GM21526 (cell line): ENCODE results near the gene NFKB1.
"Not testable (repeated sequence)": the region's sequence is repeated elsewhere in the genome, so short reads cannot be mapped to it uniquely, and the experiment has no call there.

Experiments used
- ATAC-seq: cut with Tn5 transposase; IDR thresholded peaks from one replicate; pipeline ENCODE4 v1.9.1; 2021; ENCODE audit warnings: moderate library complexity; ENCODE audit not compliant: unreplicated experiment, low FRiP score

Gene NFKB1, protein sequence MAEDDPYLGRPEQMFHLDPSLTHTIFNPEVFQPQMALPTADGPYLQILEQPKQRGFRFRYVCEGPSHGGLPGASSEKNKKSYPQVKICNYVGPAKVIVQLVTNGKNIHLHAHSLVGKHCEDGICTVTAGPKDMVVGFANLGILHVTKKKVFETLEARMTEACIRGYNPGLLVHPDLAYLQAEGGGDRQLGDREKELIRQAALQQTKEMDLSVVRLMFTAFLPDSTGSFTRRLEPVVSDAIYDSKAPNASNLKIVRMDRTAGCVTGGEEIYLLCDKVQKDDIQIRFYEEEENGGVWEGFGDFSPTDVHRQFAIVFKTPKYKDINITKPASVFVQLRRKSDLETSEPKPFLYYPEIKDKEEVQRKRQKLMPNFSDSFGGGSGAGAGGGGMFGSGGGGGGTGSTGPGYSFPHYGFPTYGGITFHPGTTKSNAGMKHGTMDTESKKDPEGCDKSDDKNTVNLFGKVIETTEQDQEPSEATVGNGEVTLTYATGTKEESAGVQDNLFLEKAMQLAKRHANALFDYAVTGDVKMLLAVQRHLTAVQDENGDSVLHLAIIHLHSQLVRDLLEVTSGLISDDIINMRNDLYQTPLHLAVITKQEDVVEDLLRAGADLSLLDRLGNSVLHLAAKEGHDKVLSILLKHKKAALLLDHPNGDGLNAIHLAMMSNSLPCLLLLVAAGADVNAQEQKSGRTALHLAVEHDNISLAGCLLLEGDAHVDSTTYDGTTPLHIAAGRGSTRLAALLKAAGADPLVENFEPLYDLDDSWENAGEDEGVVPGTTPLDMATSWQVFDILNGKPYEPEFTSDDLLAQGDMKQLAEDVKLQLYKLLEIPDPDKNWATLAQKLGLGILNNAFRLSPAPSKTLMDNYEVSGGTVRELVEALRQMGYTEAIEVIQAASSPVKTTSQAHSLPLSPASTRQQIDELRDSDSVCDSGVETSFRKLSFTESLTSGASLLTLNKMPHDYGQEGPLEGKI

DNA sequence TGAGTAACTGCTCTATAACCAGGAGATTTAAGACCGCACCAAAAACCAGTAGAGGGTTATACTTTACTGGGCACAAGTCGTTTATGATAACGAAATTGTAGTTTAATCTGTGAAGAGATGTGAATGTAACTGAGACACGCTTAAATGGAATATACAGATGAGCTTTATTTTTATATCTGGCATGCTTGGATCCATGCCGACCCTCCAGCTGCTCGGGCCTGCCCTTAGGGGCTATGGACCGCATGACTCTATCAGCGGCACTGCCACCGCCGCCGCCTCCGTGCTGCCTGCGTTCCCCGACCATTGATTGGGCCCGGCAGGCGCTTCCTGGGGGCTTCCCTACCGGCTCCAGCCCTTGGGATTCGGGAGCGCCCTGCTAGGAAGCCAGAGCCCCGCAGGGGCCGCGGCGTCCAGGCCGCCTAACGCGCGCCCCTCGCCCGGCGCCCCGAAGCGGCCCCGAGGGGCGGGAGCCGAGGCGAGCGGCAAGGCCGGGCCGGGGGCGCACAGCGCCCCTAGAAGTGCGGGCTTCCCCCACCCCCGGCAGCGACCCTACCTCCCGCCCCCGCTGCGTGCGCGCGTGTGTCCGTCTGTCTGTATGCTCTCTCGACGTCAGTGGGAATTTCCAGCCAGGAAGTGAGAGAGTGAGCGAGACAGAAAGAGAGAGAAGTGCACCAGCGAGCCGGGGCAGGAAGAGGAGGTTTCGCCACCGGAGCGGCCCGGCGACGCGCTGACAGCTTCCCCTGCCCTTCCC, at the start of gene NFKB1:
NFKB1 (plus strand) TSS at position 664 of the 751 bp plus-strand sequence. CDS start 24,160 bp downstream, outside the sequence.
- ATAC-seq, result peak; percentile 46

DNA sequence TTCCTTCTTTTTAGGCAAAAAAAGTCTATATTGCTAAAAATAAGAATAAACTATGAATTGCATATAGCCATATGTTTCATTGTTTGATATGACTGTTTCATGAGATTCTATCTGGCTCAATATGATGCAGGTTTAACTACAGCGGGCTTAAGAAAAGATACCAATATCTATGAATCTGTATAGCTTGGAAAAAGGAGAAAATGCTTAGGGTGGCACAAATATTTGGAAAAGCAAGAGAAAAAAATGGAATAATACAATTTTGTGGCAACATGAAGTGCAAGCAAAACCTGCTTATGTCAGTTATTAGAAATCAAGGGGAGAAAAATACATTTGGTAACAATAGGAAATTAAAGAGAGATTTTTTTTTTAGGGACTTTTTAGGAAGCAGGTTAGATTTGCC, 48.3 kb upstream of the NFKB1 start:
- ATAC-seq, result no peak

DNA sequence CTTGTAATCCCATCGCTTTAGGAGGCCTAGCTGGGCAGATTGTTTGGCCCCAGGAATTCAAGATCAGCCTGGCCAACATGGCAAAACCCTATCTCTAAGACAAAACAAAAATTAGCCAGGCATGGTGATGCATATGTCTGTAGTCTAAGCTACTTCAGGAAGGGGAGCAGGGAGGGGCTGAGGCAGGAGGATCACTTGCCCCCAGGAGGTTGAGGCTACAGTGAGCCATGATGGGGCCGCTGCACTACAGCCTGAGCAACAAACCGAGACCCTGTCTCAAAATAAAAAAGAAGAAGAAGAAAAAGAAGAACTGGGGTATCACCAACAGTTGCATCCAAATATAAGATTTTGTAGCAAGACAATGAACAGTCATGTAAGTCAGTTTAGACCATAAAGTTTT, 47.3 kb upstream of the NFKB1 start:
- ATAC-seq, result no peak

DNA sequence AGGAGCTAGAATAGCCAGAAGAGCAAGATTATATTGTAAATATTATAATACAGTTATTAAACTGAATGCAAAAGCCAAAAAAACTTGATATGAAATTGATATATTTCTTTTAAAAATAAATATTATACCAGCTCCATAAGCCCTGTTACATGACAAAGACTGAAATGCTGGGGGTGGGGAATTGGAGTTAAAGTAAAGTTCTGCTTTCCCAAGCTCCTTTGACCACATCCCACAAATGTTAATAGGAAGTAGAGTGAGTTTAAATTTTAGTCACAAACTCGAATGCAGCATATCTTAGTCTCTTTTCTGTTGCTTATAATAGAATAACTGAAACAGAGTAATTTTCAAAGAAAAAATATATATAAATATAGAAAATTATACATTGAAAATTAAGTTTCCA, 46.9 kb upstream of the NFKB1 start:
- no peak for ATAC-seq

DNA sequence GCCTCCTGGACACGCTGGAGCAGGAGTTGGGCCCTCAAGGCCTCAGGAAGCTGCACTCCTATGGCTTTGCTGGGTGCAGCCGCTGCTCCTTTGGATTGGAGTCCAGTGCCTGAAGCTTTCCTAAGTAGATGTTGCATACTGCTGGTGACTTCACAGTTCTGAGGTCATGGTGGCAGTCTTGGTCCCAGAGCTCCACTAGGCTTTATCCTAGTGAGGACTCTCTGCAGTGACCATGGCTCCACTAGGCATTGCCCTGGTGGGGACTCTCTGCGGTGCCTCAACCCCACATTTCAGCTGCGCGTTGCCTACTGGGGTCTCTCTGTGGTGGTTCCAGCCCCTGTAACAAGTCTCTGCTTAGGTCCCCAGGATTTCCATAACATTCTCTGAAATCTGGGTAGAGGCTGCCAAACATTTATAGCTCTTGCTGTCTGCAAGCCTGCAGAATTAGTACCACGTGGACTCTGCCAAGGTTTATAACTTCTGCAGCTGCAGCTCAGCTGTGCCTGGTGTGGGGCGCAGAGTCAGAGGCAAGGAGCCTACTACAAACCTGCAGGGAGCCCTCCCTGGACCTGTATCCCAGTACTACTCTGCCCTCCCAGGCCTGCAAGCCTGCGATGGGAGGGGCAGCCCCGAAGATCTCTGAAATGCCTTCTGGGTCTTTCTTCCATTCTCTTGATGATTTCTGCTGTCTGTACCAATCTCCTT, 46.0 kb upstream of the NFKB1 start:
- ATAC-seq, result no peak

DNA sequence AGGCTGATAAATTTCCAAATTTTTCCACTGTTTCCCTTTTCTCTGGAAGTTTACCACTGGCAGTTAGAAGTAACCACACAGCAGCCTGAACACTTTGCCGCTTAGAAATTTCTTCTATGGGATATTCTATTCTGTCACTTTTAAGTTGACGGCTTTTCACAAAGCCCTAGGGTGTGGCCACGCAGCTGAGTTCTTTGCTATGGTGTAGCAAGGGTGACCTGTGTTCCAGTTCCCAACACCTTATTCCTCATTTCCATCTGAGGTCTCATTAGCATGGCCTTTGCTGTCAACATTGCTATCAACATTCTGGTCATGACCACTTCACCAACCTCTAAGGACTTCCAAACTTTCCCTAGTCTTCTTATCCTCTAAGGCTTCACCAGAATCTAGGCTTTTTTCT, 45.4 kb upstream of the NFKB1 start:
- no peak for ATAC-seq

DNA sequence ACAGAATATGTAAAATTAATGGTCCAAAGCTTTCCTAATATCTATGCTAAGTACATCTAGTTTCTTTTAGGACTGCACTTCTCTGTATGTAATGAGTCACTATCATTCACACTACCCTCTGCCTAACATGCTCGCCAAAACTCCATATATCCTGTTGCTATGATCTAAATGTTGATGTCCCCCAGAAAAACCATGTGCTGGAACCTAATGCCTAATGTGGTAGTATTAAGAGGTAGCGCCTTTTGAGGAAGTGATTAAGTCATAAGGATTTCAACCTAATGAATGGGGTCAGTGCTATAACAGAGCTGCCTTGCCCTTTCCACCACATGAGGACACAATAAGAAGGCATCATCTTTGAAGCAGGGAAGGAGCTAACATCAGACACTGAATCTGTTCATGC, 34.9 kb upstream of the NFKB1 start:
- ATAC-seq, result no peak

DNA sequence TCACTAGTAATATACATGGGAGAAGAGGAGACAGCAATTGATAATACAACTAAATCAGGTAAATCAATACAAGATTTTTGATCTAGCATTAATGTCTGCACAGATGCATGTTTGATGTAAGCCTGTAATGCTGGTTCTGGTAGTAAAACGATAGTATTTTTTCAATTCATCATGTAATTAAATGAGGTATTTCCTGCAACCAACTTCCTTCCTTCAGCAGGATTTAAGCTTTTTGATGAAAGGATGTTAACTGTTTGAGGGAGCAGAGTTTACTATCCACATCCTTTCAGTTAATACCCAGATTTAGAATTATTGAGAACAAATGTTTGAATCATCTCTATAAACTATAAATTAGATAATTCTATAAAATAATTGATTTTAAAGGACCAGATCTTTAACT, 31.4 kb upstream of the NFKB1 start:
- no peak for ATAC-seq

DNA sequence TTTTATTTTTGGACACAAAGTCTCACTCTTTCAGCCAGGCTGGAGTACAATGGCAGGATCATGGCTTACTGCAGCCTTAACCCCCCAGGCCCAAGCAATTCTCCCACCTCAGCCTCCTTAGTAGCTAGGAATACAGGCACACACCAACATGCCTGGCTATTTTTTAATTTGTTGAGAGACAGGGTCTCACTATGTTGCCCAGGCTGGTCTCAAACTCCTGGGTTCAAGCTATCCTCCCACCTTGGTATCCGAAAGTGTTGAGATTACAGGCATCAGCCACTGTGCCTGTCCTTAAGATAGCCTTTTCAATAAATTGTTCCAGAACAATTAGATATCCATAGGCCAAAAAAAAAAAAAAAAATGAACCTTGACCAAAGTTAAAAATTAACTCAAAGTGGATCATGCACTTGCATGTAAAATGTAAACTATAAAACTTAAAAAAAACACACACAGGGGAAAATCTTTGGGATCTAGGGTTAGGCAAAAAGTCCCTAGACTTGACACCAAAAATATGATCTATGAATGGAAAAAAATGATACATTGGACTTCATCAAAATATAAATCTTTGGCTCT, 28.6 kb upstream of the NFKB1 start:
- no peak for ATAC-seq

DNA sequence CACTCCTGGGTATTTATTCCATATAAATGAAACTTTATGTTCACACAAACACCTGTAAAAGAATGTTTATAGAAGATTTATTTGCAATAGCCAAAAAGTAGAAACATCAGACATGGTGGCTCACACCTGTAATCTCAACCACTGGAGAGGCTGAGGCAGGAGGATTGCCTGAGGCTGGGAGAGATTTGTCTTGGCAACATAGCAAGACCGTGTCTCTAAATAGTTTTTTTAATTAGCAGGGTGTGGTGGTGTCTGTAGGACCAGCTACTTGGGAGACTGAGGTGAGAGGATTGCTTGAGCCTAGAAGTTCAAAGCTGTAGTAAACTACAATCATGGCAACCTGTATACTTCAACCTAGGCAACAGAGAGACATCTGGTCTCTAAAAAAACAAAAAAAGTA, 27.7 kb upstream of the NFKB1 start:
- ATAC-seq, result no peak

DNA sequence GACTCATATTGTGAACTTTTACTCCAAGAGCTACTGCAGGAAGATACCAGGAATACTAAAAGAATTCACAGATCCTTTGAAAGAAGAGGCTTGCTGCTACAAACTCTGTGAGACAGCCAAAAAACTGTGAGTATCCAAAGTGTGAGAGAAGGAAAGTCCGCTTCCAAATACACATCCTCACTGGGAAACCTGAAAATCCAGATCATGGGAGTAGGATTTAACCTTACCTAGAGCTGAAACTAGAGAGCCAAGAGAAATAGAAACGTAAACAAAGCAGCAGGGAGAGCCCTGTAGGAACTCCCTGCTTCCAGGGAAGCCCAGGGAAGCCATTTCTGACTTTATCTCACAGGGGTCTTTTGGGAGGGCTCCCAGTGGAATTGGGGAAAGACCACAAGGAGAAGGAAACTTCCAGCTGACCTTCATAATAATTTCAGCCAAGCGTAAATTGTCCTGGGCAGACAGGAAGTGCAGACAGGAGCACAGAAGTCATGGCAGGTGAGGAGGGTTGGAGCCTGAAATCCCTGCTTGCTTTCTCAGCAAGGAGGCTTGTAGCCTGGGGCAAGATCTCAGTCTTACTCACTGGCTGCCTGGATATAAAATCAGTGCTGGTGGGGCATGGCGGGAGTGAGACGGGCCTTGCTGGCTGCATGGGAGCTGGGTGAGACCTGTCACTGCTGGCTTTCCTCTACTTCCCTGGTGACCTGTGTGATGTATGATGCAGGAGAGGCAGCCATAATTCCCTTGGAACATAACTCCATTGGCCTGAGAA, 26.2 kb upstream of the NFKB1 start:
- no peak for ATAC-seq

DNA sequence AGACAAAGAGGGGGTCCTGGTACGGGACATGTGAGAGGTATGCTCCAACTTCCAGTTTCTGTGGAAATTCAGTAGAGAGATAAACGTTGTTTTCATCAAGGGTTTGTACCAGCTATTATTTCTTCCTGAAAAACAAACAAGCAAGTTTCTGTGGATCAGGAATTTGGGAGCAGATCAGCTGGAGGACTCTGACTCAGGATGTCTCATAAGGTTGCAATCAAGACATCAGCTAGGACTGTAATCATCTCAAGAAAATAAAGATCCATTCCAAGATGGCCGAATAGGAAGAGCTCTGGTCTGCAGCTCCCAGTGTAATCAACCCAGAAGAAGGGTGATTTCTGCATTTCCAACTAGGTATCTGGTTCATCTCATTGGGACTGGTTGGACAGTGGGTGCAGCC, 23.5 kb upstream of the NFKB1 start:
- no peak for ATAC-seq

DNA sequence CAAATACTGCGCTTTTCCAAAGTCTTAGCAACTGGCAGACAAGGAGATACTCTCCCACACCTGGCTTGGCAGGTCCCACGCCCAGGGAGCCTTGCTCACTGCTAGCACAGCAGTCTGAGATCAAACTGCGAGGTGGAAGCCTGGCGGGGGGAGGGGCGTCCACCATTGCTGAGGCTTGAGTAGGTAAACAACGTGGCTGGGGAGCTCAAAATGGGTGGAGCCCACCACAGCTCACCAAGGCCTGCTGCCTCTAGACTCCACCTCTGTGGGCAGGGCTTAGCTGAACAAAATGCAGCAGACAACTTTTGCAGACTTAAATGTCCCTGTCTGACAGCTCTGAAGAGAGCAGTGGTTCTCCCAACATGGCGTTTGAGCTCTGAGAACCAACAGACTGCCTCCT, 23.0 kb upstream of the NFKB1 start:
- no peak for ATAC-seq

DNA sequence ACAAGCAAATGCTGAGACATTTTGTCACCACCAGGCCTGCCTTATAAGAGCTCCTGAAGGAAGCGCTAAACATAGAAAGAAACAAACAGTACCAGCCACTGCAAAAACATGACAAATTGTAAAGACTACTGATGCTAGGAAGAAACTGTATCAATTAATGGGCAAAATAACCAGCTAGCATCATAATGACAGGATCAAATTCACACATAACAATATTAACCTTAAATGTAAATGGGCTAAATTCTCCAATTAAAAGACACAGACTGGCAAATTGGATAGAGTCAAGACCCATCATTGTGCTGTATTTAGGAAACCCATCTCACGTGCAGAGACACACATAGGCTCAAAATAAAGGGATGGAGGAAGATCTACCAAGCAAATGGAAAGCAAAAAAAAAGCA, 21.3 kb upstream of the NFKB1 start:
- ATAC-seq, result not testable (repeated sequence)

DNA sequence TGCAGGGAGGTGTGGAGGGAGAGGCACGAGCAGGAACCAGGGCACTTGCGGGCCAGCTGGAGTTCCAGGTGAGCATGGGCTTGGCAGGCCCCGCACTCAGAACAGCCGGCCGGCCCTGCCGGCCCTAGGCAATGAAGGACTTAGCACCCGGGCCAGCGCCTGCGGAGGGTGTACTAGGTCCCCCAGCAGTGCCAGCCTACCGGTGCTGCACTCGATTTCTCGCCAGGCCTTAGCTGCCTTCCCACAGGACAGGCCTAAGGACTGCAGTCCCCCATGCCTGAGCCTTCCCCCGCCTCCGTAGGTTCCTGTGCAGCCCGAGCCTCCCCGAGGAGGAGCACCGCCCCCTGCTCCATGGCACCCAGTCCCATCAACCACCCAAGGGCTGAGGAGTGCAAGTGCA, 18.0 kb upstream of the NFKB1 start:
- no peak for ATAC-seq

DNA sequence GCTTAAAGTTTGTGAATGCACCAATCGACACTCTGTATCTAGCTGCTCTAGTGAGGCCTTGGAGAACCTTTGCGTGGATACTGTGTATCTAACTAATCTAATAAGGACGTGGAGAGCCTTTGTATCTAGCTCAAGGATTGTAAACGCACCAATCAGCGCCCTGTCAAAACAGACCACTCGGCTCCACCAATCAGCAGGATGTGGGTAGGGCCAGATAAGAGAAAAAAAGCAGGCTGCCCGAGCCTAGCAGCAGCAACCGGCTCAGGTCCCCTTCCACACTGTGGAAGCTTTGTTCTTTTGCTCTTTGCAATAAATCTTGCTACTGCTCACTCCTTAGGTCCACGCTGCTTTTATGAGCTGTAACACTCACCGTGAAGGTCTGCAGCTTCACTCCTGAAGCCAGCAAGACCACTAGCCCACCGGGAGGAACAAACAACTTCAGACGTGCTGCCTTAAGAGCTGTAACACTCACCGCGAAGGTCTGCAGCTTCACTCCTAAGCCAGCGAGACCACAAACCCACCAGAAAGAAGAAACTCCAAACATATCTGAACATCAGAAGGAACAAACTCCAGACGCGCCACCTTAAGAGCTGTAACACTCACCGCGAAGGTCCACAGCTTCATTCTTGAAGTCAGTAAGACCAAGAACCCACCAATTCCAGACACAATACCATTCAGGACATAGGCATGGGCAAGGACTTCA, 17.0 kb upstream of the NFKB1 start:
- not testable (repeated sequence) for ATAC-seq

DNA sequence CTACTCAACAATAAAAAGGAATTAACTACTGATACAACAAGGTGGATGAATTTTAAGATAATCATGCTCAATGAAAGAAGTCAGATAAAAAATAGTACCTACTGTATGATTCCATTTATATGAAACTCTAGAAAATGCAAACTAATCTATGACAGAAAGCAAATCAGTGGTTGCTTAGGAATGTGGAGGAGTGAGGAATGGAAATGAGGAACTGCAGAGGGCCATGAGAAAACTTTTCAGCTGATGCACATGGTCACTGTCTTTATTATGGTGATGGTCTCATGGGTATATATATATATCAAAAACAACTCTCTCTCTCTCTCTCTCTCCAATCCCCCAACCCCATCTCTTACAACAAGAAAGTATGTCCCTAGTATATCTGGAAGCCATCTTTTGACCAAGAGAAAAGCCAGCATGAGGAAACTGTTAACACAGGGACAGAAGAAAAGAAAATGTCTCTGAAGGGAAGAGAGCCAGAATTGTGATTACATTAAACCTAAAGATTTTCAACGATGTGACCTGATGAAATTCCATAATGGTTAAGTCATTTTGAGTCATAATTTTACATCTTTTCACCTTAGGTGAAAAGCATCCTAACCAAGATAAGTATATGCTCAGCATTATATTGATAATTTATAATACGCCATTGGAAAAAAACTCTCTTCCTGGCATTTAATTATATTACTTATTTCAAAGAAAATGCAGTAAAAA, 8.5 kb upstream of the NFKB1 start:
- no peak for ATAC-seq

DNA sequence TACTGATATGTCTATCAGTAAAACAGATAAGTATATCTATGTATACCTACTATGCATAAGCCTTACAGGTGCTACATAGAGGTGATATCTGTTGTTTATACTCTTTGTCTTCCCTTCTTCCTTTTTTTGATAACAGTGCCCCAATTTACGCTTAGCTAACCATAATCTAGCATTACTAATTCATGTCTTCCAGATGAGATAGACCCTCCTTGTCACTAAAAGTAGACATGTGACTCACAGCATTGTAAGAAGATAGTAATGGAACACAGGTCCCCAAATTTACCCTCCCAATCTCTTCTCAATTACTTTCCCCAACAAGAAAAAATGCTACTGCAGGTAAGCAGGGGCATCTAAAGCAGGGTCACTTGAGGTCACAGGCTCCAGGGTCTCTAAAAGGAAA, 7.9 kb upstream of the NFKB1 start:
- ATAC-seq, result no peak
